HG03095 (cell line): ENCODE measurements around the gene MAST3.
A peak's percentile ranks its signal among the peaks of the same experiment; 100 is the strongest.
"Not testable (repeated sequence)": the region's sequence is repeated elsewhere in the genome, so short reads cannot be mapped to it uniquely, and the experiment has no call there.

Experiments used
- ATAC-seq: cut with Tn5 transposase; IDR thresholded peaks from one replicate; pipeline ENCODE4 v1.9.1; 2021; ENCODE audit warnings: moderate library complexity; ENCODE audit not compliant: unreplicated experiment

Gene MAST3

DNA sequence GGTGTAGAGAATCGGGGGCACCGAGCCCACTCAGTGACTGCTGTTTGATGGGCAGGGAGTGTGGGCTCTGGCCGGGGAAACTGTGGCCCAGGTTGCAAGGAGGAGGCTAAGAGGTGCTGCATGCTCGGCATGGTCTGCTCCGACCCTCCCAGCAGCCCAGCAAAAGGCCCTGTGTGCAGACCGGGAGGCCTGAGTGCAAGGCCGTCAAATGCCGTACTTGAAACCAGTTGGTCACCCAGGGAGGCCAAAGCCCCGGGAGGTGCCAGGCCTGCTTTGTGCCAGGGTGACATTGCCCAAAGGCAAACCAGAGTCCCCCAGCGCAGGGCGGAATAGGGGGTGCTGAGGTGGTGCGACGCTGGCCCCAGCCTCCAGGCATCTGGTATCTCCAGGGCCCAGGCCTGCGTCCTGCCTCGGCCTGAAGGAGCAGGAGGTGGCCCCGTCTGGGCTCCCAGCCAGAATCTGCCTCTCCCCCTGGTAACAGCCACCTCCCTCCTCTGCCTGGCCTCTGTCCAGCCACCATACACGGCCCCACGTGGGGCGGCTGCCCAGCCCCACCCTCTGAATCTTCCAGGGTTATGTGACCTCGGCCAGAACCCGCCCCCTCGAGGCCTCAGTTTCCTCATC is 59.4 kb downstream of the MAST3 start:
- ATAC-seq = no peak

DNA sequence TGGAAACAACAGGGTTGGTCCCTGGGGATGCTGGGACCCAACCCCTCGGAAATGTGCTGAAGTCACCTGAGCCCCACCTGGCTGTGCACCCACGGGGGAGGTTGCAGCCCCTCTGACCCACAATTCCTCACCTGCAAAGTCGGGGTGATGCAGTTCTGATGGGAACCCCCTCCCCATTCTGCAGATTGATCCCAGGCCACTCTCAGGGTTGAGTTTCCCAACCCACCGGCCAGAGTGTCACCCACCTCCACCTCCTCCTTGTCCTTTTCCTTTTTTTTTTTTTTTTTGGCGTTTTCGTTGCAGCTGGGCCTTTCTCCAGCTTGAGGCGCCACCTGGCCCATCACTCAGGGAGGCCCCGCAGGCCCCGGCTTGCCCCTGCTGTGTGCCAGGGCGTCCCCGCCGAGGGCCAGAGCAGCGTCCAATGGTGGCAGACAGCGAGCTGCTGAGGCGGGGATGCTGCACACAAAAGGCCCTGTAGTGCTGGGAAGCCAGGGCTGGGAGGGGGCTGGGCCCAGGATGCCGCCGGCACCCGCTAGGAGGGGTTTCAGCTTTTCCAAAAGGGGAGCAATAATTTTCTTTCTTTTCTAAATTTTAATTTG is 60.0 kb downstream of the MAST3 start:
- ATAC-seq = no peak

DNA sequence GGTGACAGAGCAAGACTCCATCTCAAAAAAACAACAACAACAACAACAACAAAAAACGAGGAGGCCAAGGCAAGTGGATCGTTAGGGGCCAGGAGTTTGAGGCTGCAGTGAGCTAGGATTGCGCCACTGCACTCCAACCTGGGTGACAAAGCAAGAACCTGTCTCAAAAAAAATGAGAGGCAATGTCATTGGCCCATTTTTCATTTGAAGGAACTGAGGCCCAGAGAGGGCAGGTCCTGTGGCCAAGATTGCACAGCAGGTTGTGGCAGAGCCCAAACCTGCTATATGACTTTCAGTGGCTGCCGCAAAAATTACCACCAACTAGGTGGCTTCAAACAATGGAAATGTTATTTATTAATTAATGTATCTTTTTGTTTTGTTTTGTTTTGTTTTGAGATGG is 60.9 kb downstream of the MAST3 start:
- ATAC-seq = no peak

DNA sequence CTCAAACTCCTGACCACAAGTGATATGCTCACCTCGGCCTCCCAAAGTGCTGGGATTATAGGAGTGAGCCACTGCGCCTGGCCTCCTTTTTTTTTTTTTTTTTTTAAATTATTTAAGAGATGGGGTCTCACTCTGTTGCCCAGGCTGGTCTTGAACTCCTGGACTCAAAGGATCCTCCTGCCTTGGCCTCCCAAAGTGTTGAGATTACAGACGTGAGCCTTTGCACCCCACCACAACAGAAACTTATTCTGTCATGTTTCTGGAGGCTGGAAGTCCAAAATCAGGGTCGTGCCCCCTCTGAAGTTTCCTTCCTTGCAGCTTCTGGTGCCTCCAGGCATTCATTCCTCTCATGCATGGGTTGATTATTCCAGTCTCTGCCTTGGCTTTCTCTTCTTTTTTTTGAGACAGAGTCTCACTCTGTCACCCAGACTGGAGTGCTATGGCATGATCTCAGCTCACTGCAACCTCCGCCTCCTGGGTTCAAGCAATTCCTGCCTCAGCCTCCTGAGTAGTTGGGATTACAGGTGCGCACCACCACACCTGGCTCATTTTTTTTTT is 61.6 kb downstream of the MAST3 start:
- not testable (repeated sequence) for ATAC-seq

DNA sequence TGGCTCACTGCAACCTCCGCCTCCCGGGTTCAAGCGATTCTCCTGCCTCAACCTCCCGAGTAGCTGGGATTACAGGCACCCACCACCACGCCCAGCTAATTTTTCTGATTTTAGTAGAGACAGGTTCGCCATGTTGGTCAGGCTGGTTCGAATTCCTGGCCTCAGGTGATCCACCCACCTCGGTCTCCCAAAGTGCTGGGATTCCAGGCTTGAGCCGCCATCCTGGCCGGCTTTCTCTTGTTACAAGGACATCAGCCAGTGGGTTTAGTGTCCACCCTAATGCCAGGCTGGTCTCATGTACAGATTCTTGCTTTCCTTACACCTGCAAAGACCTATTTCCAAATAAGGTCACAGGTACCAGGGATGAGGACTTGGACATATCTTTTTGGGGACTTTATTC is 62.2 kb downstream of the MAST3 start:
- ATAC-seq = no peak

DNA sequence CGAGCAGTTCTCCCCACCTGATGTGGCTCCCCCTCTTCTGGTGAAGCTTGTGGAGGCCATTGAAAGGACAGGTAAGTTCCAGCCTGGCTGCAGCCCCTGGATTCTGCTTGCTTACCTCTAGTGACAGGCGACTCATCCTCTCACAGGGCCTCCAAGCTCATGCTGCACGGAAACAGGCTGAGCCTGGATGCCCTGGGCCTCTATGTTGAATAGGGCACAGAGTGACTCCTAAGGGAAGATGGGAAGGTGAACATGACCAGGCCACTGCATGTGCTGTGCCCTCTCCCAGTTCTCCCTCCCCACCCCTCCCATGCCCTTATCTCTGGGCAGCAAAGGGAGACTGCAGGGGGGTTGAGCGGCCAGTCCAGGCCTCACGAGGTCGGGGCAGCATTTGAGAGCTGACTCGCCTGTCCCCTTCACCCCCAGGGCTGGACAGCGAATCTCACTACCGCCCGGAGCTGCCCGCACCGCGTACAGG is 63.0 kb downstream of the MAST3 start:
- ATAC-seq = no peak

DNA sequence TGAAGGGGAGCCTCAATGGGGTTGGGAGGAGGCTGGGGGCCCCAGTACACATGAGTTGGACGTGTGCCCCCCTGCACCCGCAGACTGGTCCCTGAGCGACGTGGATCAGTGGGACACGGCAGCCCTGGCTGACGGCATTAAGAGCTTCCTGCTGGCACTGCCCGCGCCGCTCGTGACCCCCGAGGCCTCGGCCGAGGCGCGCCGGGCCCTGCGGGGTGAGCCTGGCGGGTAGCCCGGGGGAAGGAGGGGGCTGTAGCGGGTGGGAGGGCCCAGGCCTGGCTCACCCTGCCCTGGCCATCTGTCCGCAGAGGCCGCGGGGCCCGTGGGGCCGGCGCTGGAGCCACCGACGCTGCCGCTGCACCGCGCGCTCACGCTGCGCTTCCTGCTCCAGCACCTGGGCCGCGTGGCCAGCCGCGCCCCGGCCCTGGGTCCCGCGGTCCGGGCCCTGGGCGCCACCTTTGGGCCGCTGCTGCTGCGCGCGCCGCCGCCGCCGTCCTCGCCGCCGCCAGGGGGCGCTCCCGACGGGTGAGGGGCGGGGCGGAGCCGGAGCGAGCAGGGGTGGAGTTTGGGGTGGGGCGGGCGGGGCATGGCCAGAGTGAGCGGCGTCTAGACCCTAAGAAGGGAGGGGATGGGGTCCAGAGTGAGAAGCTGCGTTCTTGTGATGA is 63.5 kb downstream of the MAST3 start:
- peak; percentile 47 for ATAC-seq

DNA sequence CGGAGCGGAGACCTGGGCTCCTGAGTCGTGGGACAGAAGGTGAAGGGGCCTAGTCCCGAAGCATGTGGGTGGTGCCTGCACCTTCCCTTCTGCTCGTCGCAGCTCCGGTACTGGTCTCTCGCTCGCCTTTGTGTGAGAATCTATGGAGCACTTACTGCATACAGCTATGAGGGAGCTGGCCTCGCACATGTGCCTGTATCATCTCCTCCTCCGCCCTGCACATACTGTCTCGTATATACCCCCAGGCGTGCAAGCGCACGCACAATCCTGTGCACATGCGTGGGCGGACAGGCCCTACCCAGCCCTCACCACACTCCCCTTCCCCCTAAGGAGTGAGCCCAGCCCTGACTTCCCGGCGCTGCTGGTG is 64.0 kb downstream of the MAST3 start:
- no peak for ATAC-seq

DNA sequence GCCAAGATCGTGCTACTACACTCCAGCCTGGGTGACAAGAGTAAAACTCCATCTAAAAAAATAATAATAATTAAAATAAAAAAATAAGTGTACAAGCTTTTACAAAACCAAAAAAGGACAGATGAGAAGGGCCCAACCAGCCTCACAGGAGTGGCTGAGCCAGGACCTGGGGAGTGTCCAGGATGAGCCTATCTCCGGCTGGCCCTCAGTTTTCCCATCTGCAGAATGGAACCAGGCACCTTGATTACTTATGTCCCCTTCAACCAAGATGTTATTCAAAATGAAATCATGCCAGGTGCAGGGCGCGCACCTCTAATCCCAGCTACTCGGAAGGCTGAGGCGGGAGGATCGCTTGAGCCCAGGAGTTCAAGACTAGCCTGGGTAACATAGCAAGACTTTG is 66.5 kb downstream of the MAST3 start:
- no peak for ATAC-seq

DNA sequence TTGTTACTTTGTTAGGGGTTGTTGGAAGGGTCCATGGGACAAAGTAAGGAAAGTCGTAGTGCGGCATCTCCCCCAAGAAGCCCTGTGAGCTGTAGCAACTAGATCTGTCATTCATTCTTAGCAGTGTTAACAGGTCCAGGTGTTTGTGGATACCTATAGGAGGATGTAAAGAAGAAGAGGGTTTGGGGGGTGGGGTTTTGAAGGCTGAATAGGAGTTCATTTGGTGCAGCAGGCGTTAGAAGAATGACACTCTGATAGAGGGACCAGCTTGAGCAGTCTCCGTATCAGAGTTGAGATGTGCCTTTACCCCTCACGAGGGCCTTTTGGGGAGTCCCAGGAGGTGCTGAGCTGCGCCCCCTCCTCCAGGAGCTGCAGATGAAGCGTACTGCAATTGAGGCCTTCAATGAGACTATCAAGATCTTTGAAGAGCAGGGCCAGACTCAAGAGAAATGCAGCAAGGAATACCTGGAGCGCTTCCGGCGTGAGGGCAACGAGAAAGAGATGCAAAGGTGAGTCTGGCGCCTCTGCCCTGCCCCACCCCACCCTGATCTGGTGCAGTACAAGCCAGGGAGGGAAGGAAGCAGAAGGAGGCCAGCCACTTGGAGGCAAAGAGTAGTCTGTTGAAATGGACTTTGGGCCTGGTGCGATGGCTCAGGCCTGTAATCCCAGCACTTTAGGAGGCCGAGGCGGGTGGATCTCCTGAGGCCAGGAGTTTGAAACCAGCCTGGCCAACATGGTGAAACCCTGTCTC is 68.4 kb downstream of the MAST3 start:
- ATAC-seq = no peak

DNA sequence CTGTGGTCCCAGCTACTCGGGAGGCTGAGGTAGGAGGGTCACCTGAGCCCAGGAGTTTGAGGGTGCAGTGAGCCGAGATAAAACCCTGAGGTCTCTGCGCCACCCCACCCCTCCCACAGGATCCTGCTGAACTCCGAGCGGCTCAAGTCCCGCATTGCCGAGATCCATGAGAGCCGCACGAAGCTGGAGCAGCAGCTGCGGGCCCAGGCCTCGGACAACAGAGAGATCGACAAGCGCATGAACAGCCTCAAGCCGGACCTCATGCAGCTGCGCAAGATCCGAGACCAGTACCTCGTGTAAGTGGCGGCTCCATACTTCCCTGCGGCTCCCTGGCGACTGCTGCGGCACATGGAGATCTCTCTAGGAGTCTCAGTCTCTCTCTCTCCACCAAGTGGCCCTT is 69.4 kb downstream of the MAST3 start:
- ATAC-seq = no peak

DNA sequence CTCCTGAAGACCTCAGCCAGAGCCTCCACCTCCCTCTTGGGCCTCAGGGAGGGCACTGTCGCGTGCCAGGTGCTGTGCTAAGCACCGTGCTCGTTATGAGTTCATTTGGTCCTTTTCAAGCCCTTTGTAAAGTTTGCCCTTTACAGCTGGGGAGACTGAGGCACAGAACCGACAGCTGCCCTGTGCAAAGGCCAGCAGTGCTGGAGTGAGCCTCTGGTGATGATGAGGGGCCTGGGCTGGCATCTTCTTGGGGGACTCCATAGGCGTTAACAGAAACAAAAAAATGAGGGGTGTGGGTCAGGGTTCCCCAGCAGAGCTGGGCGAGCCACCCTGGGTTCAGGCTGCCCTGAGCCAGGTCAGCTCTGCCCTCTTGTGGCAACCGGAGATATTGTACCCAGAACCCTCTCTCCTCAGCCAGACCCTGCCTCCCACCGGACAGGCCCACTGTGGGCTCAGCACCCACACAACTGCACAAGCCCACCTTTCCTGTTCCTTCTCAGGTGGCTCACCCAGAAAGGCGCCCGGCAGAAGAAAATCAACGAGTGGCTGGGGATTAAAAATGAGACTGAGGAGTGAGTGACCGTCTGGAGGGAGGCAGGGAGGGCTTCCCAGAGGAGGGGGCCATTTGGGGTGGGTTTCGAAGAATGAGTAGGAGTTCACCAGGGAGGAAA is 70.5 kb downstream of the MAST3 start:
- no peak for ATAC-seq

DNA sequence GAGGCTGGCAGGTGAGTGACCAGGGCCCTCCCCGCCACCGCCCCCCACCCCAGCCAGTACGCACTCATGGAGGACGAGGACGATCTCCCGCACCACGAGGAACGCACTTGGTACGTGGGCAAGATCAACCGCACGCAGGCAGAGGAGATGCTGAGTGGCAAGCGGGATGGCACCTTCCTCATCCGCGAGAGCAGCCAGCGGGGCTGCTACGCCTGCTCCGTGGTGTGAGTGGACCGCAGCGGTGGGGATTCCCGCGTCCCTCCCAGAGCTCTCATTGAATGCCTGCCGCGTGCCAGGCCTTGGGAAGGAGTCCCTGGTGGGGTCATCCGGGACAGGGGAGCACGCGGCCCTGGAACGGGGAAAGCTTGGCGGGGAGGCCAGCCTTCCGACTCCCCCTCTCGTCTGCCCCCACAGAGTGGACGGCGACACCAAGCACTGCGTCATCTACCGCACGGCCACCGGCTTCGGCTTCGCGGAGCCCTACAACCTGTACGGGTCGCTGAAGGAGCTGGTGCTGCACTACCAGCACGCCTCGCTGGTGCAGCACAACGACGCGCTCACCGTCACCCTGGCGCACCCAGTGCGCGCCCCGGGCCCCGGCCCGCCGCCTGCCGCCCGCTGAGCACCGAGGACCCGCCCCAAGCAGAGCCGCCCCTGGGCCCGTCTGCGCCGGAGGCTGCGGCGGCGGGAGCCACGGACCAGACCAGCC is 71.2 kb downstream of the MAST3 start:
- no peak for ATAC-seq

DNA sequence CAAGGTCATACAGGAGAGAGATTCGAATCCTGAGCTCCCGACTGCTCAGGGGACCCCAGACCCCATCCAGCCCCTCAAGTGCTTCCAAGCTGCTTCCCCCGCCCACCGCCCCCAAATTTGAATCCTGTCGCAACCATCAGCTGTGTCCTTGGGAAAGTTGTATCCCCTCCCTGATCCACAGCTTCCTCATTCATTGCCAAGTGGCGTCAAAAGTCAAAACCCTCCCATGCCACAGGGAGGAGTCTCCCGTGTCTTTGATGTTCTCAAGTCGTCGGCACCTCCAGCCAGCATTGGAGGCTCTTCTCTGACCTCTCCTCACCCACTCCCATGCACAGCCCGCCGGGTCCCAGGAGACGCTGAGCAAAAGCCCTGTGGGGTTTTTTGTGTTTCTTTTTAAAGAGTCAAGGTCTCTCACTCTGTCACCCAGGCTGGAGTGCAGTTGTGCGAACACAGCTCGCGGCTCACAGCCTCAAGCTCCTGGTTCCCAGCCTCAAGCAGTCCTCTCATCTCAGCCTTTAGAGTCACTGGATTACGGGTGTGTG is 73.2 kb downstream of the MAST3 start:
- no peak for ATAC-seq

DNA sequence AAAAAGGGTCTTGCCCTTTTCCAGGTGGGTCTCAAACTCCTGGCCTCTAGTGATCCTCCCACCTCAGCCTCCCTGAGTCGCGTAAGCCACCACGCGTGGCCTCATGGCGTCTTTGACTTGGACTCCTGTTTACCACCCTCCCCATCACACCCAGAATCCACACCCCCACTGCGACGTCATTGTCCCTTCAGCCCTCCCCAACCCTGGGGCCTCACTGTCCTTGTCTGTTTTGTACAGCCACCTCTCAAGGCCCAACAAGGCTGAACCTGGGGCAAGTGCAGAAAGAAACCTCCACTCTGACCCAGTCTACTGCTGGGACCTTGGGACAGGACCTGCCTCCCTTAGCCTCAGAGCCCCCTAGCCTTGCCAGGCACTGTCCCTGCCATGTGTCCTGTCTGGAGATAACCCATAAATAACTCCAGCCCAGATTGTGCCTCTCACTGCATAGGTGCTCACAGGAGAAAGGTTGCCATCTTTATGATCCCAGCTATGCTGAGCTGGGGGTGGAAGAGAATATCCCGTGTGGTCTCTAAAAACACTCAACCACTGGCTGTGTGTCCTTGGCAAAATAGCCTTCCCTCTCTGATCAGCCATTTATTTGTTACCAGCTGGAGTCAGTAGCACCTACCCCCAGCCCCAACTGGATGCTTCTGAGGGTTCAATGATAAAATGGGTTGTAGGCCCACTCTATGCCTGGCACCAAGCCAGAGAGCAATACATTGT is 74.2 kb downstream of the MAST3 start:
- no peak for ATAC-seq

DNA sequence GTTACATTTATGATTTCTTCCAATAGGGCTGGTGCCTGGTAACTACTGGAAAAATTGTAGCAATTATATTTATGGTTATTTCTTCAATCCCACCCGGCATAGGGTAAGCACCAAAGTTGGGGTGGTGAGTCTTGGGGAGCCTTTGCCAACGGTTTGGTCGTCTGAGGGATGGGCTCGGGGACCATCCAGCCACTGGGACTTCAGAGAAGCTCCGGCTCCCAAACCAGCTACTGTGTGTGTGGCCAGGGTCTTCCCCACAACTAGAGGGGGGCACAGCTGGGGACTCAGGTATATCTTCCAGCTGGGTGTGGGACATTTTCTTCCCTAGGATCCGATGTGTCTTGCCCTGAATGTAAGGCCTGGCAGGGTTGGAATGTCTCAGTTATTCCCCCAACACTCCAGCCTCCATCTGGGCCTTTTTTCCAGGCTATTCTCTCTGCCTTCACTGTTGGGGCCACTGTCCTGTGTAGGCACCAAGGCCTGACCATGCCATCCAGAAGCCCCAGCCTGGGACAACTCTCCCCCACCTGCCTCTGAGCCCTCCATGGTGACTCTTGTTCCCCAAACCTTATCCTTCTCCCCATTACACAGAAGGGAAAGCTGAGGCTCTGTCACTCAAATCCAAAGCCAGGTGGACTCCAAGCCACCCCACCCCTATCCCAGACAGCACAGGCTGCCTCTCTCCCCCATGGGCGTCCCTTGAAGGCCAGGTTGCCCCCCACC is 74.9 kb downstream of the MAST3 start:
- ATAC-seq = no peak

DNA sequence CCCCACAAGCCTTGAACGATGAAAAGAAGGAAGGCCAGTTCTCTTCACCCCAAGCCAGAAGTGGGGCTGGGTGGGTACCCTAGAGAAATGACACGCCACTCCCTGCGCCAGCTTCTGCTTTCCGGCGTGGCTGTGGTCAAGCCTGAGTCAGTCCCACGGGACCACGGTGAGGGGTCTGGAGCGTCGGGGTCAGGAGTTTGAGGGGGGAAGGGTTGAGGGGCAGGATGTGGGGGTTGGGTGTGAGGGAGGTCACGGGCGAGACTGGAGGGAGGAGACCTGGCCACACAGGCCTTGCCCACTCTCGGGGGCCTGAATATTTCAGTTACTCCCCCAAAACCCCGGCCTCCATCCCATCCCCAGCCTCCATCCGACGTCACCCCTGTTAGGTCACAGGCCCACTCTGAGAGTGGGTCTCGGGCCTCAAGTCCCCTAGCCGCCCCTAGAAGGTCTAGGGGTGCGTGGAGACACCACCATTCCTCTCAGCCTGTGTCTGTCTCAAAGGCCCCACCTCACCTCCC is 75.5 kb downstream of the MAST3 start:
- ATAC-seq = no peak

DNA sequence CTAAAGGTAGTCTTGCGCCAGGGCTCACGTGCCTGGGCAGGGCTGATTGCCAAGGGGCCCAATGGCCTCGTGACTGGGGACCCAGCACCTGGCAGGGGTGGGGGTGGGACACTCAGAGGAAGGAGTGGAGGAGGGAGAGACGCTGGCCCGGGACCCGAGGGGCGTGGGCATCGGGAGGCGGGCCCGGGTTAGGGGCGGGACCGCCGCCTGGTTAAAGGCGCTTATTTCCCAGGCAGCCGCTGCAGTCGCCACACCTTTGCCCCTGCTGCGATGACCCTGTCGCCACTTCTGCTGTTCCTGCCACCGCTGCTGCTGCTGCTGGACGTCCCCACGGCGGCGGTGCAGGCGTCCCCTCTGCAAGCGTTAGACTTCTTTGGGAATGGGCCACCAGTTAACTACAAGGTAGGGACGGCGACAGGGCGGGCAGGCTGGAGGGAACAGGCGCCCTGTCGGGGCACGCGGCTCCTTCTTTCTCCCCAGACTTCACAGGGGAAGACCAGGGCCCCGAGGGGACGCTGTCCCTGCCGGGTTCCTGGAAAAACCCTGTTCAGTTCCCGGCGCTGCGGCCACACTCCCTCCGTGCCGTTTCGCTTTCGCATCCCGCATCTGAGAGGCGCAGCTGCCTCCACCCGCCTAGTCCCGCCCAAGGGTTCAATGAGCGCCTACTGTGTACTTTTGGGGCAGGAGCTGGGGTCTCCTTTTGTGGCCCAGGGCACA is 76.2 kb downstream of the MAST3 start, which contains the start of gene IFI30:
Gene IFI30, plus strand, starts transcription at position 242 of the 717 bp plus-strand sequence. Its CDS starts 29 bp downstream, at position 271.
- ATAC-seq = peak; percentile 26
